Measurements from ENCODE around the gene PAGR1. TPM values are rescaled to one million over a fixed set of nuclear protein-coding genes. Genes with fewer than 3 reads are reported as not detected.

The PAGR1 gene
- 10 to 100 TPM; 64.3 to 64.4 TPM for total RNA-seq

GRCh38 chr16:29815793-29816693 is at the start of gene PAGR1:
Gene PAGR1, plus strand, starts transcription at chr16:29816152. Its CDS starts 374 bp downstream, at chr16:29816526.
- intact Hi-C loops (cut with DNase I), result loop anchor here (5.0 kb wide), 1 partner anchor 46 kb away; the partner anchor contains the start of gene CDIPT
- Histone ChIP-seq H3K4me1 (replicated peaks) (peaks cover 4% of the 10 kb centered on the region), H3K4me3 (peak within 1 kb of the TSS; percentile 63 to 77), H3K9me3 (no peaks in the 10 kb centered on the region), H3K36me3 (no peaks in the 10 kb centered on the region), H3K27ac (peak within 1 kb of the TSS; percentile 96 to 98), H3K27me3 (replicated peaks; ENCODE audit: insufficient read depth) (no peaks in the 10 kb centered on the region)
- TF ChIP-seq, protein P1, sequence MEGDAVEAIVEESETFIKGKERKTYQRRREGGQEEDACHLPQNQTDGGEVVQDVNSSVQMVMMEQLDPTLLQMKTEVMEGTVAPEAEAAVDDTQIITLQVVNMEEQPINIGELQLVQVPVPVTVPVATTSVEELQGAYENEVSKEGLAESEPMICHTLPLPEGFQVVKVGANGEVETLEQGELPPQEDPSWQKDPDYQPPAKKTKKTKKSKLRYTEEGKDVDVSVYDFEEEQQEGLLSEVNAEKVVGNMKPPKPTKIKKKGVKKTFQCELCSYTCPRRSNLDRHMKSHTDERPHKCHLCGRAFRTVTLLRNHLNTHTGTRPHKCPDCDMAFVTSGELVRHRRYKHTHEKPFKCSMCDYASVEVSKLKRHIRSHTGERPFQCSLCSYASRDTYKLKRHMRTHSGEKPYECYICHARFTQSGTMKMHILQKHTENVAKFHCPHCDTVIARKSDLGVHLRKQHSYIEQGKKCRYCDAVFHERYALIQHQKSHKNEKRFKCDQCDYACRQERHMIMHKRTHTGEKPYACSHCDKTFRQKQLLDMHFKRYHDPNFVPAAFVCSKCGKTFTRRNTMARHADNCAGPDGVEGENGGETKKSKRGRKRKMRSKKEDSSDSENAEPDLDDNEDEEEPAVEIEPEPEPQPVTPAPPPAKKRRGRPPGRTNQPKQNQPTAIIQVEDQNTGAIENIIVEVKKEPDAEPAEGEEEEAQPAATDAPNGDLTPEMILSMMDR (IDR thresholded peaks at IDR 0.05), result peak; percentile 89 to 95 (median 94)
- TF ChIP-seq POLR2AphosphoS5 (IDR thresholded peaks at IDR 0.05) (peak; percentile 98), POLR2A (IDR thresholded peaks at IDR 0.05) (peak; percentile 76)
- WGBS, result under 1% methylated on average over 68 of the region's 70 CpGs
- peak; percentile 98 for DNase-seq (ENCODE audit: low spot score)

GRCh38 chr16:29766571-29766970 is 49.4 kb upstream of the PAGR1 start:
- Histone ChIP-seq H3K27ac (no peak overlapping the region), H3K4me3 (no peak overlapping the region), H3K27me3 (replicated peaks; ENCODE audit: insufficient read depth) (no peaks in the 10 kb centered on the region), H3K9me3 (no peaks in the 10 kb centered on the region), H3K4me1 (replicated peaks) (peaks cover 4% of the 10 kb centered on the region), H3K36me3 (no peaks in the 10 kb centered on the region)
- TF ChIP-seq POLR2AphosphoS5 (IDR thresholded peaks at IDR 0.05) (no peak), POLR2A (IDR thresholded peaks at IDR 0.05) (no peak)
- TF ChIP-seq, protein P1 (IDR thresholded peaks at IDR 0.05), result no peak
- no peak for DNase-seq (ENCODE audit: low spot score)
- intact Hi-C loops (cut with DNase I), result no loop called here
- WGBS, result 90% methylated on average over 3 of the region's 3 CpGs

- no peaks in the 10 kb centered on the region for H3K36me3 ChIP-seq
- H3K27me3 ChIP-seq (replicated peaks; ENCODE audit: insufficient read depth), result no peaks in the 10 kb centered on the region
- peaks cover 4% of the 10 kb centered on the region for H3K4me1 ChIP-seq (replicated peaks)
- no peak overlapping the region for H3K4me3 ChIP-seq
- 88% methylated on average over 3 of the region's 3 CpGs for WGBS
- H3K9me3 ChIP-seq, result no peaks in the 10 kb centered on the region
- TF ChIP-seq POLR2AphosphoS5 (IDR thresholded peaks at IDR 0.05) (no peak), POLR2A (IDR thresholded peaks at IDR 0.05) (no peak)
- TF ChIP-seq, protein P1 (IDR thresholded peaks at IDR 0.05), result no peak
- no peak overlapping the region for H3K27ac ChIP-seq
- intact Hi-C loops (cut with DNase I), result no loop called here
- no peak for DNase-seq (ENCODE audit: low spot score)
Observed at GRCh38 chr16:29767062-29767461, 48.9 kb upstream of the PAGR1 start.

DNA sequence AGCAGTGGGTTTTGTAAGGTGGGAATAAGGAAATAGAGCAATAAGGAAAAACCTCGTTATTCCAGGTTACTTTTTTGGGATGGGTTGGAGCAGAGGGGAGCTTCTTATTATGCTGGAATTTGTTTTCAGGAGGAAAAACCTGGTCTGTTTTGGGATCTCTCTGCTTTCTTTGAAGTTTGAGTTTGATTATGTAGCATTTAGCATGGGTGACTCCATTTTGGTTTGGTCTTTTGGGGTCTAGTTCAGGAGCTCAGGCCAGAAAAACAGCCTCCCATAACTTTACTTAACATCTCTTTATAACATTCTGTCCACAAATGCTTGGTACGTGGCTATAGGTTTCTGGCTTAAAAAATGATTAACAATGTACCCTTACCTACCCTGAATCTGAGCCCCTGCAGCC is 46.4 kb upstream of the PAGR1 start:
- H3K9me3 ChIP-seq, result no peaks in the 10 kb centered on the region
- intact Hi-C loops (cut with DNase I), result no loop called here
- 84% methylated on average over 2 of the region's 2 CpGs for WGBS
- H3K36me3 ChIP-seq, result no peaks in the 10 kb centered on the region
- H3K4me3 ChIP-seq, result no peak overlapping the region
- TF ChIP-seq POLR2A (IDR thresholded peaks at IDR 0.05), result no peak
- TF ChIP-seq, protein P1 (IDR thresholded peaks at IDR 0.05), result no peak
- TF ChIP-seq POLR2AphosphoS5 (IDR thresholded peaks at IDR 0.05), result no peak
- no peak for DNase-seq (ENCODE audit: low spot score)
- H3K27ac ChIP-seq, result no peak overlapping the region
- H3K27me3 ChIP-seq (replicated peaks; ENCODE audit: insufficient read depth), result no peaks in the 10 kb centered on the region
- peaks cover 4% of the 10 kb centered on the region for H3K4me1 ChIP-seq (replicated peaks)
